HUDEP-2 (cell line): ENCODE measurements around the gene SLC9A1.

Source experiments
- DNase-seq, 76 experiments: peaks; one replicate each; lab custom pipeline; 2025; ENCODE audit not compliant: unreplicated experiment in 76 of 76; lab: John Stamatoyannopoulos, UW

Gene SLC9A1

DNA sequence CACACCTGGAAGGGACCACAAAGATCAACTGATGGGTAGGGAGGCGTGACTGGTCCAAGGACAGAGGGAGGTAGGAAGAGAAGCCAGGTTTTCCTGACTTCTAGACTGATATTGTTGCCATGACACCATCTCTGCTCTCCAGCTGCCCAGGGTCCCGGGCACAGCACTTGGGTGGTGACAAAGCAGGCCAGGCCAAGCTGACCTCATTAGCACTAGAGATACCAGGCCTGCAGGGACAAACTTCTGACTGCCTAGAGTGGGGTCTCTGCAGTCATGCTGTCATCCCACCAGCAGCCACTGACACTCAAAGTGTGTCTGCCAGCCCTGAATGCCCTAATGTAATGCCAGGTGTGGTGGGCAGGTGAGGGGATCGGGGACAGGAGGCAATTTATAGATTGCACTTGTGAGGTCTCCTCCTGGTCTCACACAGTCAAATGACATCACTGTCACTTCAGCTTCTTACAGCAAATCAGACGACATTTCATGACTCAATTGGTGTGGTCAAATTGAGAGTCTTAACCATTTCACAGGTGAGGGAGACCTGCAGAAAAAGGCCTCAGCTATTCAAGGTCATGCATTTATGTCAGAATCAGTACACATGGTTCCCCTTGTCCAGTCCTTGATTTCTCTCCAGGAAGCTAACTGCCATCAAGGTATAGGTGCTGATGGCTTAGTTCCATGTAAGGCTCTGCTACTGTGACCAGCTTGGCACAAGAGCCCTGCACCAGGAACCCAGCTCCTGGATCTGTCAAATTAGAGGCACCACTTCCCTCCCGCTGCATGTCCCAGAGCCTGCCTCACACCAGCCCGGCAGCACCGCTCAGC, 2.7 kb downstream of the SLC9A1 start:
- no peak for DNase-seq

DNA sequence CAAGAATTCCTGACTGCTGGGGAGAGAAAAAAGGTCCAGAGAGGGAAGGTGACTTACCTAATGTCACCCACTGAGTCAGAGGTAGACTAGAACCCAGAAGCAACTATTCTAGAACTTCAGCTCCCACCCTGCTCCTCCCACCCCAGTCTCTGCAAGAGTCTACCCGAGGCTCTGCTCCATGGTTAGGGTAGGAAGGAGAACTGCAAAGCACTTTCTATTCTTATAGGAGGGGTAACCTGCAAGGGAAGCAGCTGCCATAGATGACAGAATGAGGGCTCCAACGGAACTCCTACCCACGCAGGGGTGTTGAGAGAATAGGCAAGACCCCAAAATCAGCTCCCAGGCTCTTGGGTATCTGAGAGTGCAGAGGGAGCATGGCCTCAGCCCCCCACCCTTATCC, 4.3 kb downstream of the SLC9A1 start:
- no peak for DNase-seq

DNA sequence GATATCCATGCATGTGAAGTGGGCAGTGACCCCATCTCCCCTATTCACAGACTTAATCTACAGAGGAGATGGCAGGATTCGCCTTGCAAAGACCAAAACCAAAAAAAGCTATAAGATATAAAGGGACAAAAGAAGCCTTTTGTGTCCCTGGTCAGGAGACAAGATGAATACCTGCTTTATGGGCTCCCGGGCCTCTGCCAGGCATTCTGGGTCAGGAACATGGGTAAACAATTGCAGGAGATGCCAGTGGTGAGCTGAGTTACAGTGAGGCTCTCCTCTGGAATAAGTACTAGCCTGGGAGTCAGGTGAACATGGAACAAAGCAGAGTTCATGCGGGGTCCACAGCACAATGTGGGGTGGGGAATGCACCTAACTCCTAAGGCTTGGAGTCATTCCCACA, 4.7 kb downstream of the SLC9A1 start:
- no peak for DNase-seq

DNA sequence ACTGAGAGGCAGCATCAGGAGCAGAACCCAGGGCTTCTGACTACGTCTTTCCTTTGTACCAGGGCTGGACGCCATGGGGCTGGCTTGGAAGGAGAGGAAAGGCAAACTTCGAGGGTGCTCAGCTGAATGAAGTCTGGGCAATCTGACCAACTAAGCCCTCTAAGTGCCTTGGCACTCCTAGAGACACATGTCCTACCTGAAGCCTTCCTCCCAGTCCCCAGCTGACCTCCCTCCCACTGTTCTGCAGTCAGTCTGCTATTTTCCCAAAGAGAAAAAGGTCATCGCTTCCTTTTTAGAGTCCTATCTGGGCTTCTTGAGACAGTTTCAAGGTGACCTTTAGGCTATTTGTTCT, 5.2 kb downstream of the SLC9A1 start:
- no peak for DNase-seq

DNA sequence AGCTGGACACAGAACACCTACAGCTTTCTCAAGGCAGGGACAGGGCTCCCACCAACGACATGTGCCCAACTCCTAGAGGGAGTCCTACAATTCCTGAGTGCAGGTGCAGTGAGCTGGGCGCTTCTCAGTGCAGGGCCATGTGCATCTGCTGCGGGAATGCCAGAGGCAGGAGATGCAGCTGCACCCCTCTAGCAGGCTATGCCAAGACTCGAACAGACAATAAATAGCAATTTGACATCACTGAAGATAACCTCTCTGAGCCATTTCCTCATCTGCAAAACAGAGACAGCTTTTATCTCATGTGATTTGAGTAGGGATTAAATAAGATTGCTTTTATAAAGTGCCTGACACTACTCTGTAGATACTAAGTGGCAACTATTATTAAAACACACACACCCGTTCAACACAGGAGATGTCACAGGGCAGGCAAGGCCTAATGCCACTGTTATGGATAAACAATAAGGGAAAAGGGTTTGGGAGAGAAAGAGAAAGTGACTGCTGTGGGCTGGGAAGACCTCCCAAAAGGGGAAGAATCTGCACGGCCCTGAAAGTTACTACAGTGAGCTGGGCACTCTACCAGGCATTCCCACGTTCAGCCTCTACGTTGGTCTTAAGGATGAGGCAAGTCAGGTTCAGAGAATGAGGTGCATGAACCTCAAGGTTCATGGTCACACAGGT, 5.7 kb downstream of the SLC9A1 start:
- no peak for DNase-seq

DNA sequence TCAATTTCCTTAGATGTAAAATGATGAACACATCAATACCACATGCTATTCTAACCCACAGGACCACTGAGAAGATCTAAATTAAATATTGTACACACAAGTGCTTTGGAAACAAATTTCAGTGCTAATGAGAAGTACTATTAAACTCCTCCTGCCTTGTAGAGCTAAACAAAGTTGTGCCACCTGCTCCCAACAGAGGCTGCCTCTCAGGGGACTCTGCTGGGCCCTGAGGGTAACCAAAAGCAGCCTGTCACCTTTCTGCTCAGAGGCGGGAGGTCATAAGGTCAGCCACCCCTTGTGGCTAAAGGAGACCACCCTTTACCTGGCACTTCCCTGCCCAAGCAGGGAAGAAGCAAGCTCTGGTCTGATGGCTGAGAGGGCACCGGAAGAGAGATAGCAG, 6.3 kb downstream of the SLC9A1 start:
- DNase-seq: no peak

DNA sequence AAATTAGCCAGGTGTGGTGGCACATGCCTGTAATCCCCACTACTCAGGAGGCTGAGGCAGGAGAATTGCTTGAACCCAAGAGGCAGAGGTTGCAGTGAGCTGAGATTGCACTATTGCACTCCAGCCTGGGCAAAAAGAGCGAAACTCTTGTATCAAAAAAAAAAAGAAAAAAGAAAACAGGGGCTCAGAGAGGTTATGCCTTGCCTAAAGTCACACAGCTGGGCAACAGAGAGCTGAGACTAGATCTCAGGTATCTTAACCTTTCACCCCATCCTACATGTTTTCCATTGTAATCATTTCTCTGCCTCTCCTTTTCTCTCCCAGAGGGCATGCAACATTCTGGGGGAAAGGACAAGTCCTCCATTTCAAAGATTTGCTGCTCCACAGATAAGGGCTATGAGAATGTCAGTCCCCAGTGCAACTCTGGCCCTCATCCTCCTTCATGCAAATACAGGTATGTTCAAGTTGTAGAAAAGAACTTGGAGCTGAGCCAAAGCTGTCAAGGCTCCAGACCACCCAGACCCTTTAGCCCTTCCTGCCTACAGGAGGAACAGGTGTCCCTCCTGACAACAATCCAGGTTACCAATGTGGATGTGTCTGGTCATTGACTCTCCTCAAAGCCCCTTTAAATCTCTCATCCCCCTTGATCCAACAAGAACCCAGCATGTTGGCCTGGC, 6.9 kb downstream of the SLC9A1 start:
- no peak for DNase-seq

DNA sequence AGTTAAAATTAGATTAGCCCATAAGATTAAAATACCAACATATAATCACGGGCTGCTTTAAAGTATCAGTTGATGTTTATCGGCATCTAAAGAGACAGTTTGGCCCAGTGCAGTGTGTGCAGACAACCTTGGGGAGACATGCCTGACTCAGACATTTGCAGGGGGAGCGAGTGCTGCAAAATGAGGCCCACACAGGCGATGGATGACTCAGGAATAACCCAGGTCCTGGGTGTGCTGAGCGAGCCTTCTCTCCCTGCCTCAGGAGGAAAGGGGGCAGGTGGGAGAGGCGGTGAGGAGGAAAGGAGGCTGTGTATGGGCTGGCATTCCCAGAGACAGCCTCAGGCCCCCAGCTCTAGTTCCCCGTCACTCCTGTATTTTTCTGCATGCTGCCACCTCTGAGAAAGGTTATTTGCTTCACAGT, 9.0 kb downstream of the SLC9A1 start:
- no peak for DNase-seq

DNA sequence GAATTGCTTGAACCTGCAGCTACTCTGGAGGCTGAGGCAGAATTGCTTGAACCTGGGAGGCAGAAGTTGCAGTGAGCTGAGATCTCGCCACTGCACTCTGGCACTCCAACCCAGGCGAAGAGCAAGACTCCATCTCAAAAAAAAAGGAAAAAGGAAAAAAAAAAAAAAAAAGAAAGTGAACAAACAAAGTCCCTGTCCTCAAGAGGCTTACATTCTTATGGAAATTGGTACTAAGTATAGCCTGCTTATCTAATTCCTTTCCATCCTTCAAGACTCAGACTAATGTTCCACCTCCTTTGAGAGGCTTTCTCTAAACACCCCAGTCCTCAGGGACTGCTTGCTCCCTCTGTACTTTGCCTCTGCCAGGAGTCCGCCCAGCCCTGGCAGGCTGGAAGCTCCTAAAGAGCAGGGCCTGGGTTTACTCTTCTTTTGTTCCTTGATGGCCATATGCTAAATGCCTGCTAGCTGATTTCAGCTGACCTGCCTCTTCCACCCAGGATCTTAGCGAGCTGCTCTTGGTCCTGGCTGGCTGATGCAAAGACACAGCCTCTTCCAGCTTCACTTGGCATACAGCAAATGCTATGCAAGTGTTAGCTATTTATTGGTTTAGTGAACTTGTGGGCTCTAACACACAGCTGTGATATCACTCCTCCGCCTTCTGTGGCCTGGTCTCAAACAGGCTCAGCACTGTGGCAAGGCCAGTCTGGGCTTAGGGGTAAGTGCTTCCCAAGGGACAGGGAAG, 9.8 kb downstream of the SLC9A1 start:
- DNase-seq: no peak

DNA sequence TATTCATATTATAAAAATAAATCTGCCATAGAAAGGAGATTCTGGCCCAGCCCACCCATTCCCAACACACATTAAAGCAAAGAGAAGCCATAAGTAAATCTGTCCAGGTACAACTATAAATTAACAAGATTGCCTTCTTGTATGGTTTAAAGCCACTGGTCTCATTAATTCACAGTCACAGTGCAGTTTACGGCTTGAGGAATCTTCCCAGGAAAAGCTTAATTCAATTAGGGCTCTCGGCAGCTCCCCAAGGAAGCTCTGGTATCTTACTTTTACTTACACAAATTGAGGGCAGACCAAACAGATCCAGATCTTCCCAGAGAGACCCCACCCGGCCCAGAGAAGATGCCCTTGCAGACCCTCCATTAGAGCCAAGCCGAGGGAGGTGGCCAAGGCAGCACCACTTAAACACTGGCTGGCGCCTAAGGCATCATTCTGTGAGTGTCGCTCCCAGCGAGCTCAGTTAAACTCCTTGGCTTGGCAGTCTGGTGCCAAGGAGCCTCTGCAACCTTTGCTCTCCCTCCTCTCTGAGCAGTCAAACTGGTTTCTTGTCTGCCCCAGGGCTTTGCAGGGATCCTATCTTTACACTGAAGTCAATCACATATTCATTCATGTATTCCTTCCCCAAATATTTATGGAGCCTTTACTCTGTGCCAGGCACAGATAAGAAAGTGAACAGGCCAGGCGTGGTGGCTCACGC, 10.7 kb downstream of the SLC9A1 start:
- DNase-seq: no peak

DNA sequence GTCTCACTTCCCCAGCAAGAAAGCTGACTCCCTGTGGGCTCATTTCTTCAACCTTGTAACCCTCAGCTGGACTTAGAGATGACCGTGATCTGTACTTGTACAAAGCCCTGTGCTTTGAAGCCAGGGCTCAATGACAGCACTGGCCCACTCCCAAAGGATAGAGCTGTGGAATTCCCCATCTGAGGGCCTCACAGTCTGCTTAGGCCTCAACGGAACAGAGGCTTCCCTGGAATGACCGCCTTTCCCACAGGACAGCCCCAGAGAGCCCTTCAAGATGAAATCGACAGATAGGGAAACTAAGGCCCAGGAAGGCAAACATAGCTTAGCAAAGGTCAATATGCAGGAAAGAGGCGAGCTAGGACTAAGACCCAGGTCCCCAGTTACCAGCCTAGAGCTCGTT, 11.5 kb downstream of the SLC9A1 start:
- DNase-seq: no peak

DNA sequence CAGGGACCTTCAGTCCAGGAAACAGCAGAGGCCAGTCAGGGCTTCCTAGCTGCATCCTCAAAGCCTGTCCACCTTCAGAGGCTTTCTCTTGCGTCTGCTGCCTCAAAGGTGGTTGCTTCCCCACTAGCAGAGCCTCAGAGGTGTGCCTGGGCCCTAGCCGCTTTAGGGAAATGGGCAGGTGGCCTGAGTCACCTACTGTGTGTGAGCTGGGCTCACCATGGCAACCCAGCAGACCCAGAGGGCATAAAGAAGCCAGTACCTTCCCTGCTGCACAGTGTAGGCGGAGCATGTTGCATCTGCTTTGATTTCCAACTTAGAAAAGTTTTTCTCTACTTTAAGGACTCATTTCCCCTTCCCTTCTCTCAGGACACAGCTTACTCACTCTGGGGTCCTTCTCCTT, 12.5 kb downstream of the SLC9A1 start:
- DNase-seq: no peak

DNA sequence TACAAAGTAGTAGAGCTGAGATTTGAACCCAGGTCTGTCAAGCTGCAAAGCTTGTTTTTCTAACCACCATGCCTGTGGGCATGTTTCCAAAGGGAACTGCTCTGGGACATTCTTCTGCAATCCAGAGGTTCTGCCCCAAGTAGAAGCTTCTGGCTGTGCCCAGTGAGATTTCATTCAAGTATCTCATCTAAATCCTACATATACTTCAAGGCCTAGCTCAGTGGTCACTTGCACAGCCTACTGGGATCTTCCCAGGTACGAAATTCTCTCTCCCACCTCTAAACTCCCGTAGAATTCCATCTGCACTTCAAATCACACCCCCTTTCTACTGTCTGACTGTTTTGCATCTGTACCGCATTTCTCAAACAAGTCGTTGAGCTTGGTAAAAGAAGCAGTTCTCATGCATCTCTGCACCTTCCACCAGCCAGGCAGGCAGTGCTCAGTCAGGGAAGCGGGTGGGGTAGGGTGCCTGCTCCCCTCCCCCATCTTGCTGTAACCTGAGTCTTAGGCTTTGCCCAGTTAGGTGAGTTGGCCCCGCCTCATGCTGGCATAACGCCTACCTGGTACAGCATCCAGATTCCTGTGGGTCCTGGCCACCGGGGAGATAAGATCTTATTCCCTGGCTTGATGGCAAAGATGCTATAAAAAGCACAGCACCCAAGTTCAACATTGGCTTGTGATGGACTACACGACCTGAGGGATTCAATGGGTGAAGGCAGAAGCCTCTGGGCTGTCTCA, 13.5 kb downstream of the SLC9A1 start:
- DNase-seq: no peak

DNA sequence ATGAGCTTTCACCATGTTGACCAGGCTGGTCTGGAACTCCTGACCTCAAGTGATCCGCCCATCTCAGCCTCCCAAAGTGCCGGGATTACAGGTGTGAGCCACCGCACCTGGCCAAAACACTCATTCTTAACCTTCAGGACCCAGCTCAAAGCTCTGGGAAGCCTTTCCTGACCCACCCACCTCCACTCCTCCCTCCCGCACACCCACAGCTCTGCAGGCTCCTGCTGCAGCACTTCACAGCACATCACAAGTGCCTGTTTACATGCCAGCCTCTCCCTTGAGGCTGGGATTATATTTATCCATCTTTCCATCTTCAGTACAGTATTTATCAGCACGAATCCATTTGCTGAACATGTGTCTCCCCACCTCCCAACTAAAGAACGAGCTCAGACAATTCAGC, 14.9 kb downstream of the SLC9A1 start:
- DNase-seq: no peak

DNA sequence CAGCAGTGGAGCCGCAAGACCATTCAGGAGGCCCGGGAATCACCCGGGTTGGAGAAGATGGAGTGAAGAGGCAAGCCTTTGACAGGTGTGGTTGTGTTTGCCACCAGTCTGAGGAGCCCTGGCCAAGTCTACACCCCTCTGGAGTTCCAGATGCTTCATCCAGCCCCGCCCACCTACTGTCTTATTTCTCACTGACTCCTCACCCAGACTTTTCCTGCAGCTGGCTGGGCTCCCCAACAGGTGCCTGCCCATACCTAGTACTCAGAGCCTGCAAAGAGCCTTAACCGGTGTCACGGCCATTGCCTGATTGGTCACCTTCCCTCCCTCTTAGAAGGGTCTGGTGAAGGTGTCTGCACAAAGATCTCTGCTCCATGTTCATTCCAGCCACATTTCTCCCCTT, 16.0 kb downstream of the SLC9A1 start:
- no peak for DNase-seq

DNA sequence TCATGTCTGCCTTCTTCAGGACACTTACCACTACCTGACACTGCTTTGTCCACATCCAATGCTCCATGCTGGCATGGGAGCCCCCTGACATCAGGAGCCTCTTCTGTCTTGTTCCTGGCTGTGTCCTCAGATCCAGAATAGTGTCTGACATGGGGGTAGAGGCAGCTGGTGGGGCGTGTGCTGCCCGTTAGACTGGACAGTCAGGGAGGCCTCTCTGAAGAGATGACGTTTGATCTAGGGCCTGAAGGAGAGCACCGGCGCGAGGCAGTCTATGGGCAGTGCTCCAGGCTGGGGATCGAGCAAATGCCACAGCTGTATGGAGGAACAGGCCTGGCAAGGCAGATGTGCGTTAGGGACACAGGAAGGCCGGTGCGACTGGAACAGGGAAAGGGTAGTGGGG, 16.6 kb downstream of the SLC9A1 start:
- DNase-seq: no peak

DNA sequence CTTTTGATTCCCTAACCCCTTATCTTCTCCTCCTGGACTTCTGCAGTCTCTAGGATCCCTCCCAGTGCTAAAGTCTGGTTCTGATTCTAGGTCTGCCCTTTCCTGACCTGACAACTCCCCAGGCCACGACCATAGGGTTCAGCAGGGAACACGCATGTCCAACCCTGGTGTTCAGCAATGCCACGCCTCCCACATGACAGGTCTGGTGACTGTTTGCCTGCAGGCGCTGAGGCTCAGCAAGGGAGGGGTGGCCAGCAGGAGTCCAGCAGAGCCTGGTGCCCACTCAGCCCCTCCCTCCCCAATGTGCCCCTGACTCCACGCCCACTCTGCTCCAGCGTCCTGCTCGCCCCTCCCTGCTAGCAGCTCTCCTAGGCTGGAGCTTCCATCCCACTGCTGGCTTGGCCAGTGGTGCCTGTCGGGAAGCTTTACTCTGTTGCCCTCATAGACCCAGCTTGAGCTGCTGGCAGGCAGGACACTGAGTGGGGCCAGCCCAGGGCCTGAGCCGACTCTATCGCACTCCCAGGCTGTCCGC, 17.3 kb downstream of the SLC9A1 start:
- peak in 8 of 76 experiments; percentile 7 to 56 (median 30) for DNase-seq

DNA sequence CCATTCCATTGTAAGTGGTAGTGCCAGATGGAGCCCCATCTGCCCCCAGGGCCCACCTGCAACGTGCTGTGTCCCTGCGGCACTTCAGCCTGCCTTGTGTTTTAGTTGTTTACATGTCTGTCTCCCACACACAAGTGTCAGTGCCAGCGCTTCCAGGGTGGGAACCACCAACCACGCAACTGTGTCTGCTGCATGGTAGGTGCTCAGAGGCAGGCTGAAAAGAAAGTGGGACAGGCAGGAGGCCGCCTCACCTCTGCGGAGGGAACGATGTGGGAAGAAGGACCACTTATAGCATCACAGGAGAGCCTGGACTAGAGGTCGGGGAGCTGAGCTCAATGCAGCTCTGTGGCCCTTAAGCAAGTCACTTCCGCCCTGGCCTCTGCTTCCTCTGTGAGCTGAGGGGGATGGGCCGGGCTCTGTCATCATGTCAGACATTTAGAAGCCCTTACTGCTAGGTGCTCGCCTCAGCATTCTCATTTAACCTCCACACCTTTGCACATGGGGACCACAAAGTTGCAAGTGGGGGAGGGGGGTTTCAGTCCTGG, 17.9 kb downstream of the SLC9A1 start:
- no peak for DNase-seq

DNA sequence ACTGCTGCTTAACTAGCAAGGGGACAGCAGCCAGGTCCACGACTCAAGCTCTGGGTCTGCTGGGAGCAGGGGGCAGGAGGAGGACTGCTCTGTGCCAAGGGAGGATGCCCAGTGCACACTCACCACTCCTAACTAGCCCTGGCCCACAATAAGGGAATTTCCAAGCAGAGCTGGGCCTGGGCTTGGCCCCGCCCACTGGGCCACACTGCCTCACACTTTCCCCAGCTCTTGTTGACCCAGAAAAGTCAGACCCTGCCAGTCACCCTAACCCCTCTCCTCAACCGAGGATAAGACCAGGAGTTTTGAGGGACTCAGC, 18.7 kb downstream of the SLC9A1 start:
- DNase-seq: no peak
